Progenitor cell of endocrine pancreas (in vitro differentiated cells): ENCODE measurements around the gene TVP23A. TPM values are rescaled to one million over a fixed set of nuclear protein-coding genes. Genes with fewer than 3 reads are reported as not detected.

ENCODE experiments used
- DNase-seq: peaks from one replicate; pipeline ENCODE4 v3.0.0; 2021; ENCODE audit warnings: low spot score; ENCODE audit not compliant: unreplicated experiment
- H3K27ac Mint-ChIP-seq: 2 replicates; pipeline ENCODE4 v1.8.0; 2021; ENCODE audit warnings: mild to moderate bottlenecking, moderate library complexity, mixed read lengths
- H3K27me3 Mint-ChIP-seq: 2 replicates; pipeline ENCODE4 v1.8.0; 2021; ENCODE audit warnings: mixed read lengths
- H3K36me3 Mint-ChIP-seq: 2 replicates; pipeline ENCODE4 v1.8.0; 2022; ENCODE audit warnings: mixed read lengths; ENCODE audit not compliant: insufficient read depth
- H3K4me1 Mint-ChIP-seq: 2 replicates; pipeline ENCODE4 v1.8.0; 2021; ENCODE audit warnings: low read depth, mixed read lengths
- H3K4me3 Mint-ChIP-seq: 2 replicates; pipeline ENCODE4 v1.8.0; 2021; ENCODE audit warnings: low read depth, mild to moderate bottlenecking, moderate library complexity, mixed read lengths
- H3K9me3 Mint-ChIP-seq: 2 replicates; pipeline ENCODE4 v1.8.0; 2021; ENCODE audit warnings: low read depth, mixed read lengths
- total RNA-seq: library from RNA; stranded (reverse); gene quantifications from 2 replicates; pipeline ENCODE4 v1.2.1, GENCODE V29; 2021
- TF ChIP-seq, protein P1 (sequence below): fragments of 200-600 bp; sonication (generic); IDR thresholded peaks from one replicate; pipeline ENCODE4 v1.5.0; 2021; ENCODE audit warnings: antibody characterized with exemption, mild to moderate bottlenecking; ENCODE audit not compliant: unreplicated experiment

The TVP23A gene
- total RNA-seq, 1 donor from 2014 or later: 8.5 TPM

GRCh38 chr16:10740845-10741208 is 77.8 kb downstream of the TVP23A start:
- H3K4me1 Mint-ChIP-seq: peaks cover 17% of the 10 kb centered on the region
- H3K27ac Mint-ChIP-seq: no peak overlapping the region

GRCh38 chr16:10740000-10740844 is 78.4 kb downstream of the TVP23A start:
- no peak for DNase-seq
- H3K4me3 Mint-ChIP-seq: no peak overlapping the region

More at GRCh38 chr16:10740845-10741208, 77.8 kb downstream of the TVP23A start:
- Mint-ChIP-seq H3K27me3 (no peaks in the 10 kb centered on the region), H3K4me3 (no peak overlapping the region), H3K9me3 (no peaks in the 10 kb centered on the region), H3K36me3 (peaks cover 3% of the 10 kb centered on the region)
- no peak for DNase-seq
- TF ChIP-seq, protein P1, sequence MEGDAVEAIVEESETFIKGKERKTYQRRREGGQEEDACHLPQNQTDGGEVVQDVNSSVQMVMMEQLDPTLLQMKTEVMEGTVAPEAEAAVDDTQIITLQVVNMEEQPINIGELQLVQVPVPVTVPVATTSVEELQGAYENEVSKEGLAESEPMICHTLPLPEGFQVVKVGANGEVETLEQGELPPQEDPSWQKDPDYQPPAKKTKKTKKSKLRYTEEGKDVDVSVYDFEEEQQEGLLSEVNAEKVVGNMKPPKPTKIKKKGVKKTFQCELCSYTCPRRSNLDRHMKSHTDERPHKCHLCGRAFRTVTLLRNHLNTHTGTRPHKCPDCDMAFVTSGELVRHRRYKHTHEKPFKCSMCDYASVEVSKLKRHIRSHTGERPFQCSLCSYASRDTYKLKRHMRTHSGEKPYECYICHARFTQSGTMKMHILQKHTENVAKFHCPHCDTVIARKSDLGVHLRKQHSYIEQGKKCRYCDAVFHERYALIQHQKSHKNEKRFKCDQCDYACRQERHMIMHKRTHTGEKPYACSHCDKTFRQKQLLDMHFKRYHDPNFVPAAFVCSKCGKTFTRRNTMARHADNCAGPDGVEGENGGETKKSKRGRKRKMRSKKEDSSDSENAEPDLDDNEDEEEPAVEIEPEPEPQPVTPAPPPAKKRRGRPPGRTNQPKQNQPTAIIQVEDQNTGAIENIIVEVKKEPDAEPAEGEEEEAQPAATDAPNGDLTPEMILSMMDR: no peak

DNA sequence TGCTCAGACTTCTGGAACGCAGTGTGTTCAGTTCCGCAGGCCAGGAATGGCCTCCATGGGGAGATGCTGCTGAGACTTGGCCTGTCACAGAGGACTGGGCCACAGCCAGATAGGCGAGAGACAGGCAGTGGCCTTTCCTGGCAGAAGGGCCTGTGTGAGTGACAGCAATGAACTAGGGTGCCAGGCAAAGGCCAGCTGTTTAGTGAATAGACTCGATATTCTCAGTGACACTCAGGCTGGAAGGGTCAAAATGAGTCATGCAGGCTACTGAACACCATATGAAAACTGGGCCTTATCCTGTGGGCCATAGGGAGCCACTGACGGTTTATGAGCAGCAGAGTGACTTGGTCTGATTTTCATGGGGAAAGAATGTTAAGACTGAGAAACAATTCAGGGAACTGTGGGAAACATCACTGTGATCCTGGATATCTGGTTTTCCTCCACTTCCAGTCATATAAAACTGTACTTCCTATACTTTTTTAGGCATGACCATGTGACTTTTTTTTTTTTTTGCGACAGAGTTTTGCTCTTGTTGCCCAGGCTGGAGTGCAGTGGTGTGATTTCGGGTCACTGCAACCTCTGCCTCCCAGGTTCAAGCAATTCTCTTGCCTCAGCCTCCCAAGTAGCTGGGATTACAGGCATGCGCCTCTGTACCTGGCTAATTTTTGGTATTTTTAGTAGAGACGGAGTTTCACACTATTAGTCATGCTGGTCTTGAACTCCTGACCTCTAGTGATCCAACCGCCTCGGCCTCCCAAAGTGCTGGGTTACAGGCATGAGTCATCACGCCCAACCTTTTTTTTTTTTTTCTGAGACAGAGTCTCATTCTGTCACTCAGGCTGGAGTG is 80.1 kb downstream of the TVP23A start:
- no peak overlapping the region for H3K4me3 Mint-ChIP-seq
- DNase-seq: no peak
- H3K9me3 Mint-ChIP-seq: peaks cover under 1% of the 10 kb centered on the region
- H3K27ac Mint-ChIP-seq: no peak overlapping the region
- TF ChIP-seq, protein P1: no peak
- H3K36me3 Mint-ChIP-seq: no peaks in the 10 kb centered on the region
- no peaks in the 10 kb centered on the region for H3K27me3 Mint-ChIP-seq
- H3K4me1 Mint-ChIP-seq: peaks cover 8% of the 10 kb centered on the region

More at GRCh38 chr16:10740000-10740844, 78.4 kb downstream of the TVP23A start:
- TF ChIP-seq, protein P1: no peak
- Mint-ChIP-seq H3K9me3 (no peaks in the 10 kb centered on the region), H3K4me1 (peaks cover 15% of the 10 kb centered on the region), H3K27ac (no peak overlapping the region), H3K27me3 (no peaks in the 10 kb centered on the region), H3K36me3 (peaks cover 3% of the 10 kb centered on the region)

GRCh38 chr16:10737068-10737625 is 81.4 kb downstream of the TVP23A start:
- Mint-ChIP-seq H3K4me3 (no peak overlapping the region), H3K27ac (no peak overlapping the region), H3K4me1 (peaks cover 3% of the 10 kb centered on the region), H3K27me3 (no peaks in the 10 kb centered on the region), H3K9me3 (peaks cover 3% of the 10 kb centered on the region), H3K36me3 (no peaks in the 10 kb centered on the region)
- DNase-seq: peak; percentile 53
- TF ChIP-seq, protein P1: peak; percentile 94

GRCh38 chr16:10731790-10732189 is 86.8 kb downstream of the TVP23A start:
- H3K4me1 Mint-ChIP-seq: no peaks in the 10 kb centered on the region
- no peak for DNase-seq
- TF ChIP-seq, protein P1: no peak
- H3K36me3 Mint-ChIP-seq: no peaks in the 10 kb centered on the region
- no peak overlapping the region for H3K27ac Mint-ChIP-seq
- H3K4me3 Mint-ChIP-seq: no peak overlapping the region
- H3K27me3 Mint-ChIP-seq: no peaks in the 10 kb centered on the region
- peaks cover 3% of the 10 kb centered on the region for H3K9me3 Mint-ChIP-seq
